Upper lobe of right lung (tissue), 1 donor: ENCODE data around the gene GPHA2. TPM values are rescaled to one million over a fixed set of nuclear protein-coding genes. Genes with fewer than 3 reads are reported as not detected.

ENCODE experiments used
- ATAC-seq: fragments of 200-7000 bp; cut with Tn5 transposase; one replicate; pipeline ENCODE4 v1.9.1; 2020; ENCODE audit warnings: mild to moderate bottlenecking, moderate library complexity
- DNase-seq: peaks from one replicate; pipeline ENCODE4 v3.0.0-alpha.2; 2020
- H3K27ac ChIP-seq: fragments of 200-600 bp; one replicate; pipeline ENCODE4 v1.8.0; 2022
- H3K27me3 ChIP-seq: fragments of 200-600 bp; one replicate; pipeline ENCODE4 v1.8.0; 2022; ENCODE audit warnings: mild to moderate bottlenecking
- H3K36me3 ChIP-seq: fragments of 200-600 bp; one replicate; pipeline ENCODE4 v1.8.0; 2022
- H3K4me1 ChIP-seq: fragments of 200-600 bp; one replicate; pipeline ENCODE4 v1.8.0; 2022
- H3K4me3 ChIP-seq: fragments of 200-600 bp; one replicate; pipeline ENCODE4 v1.8.0; 2022; ENCODE audit warnings: mild to moderate bottlenecking
- H3K9me3 ChIP-seq: fragments of 200-600 bp; one replicate; pipeline ENCODE4 v1.8.0; 2022
- intact Hi-C: fragments of 100-400 bp; cut with DNase I; formaldehyde crosslinking; loops from one replicate; pipeline ENCODE4 v1.11.0; 2022
- total RNA-seq: library from RNA; stranded (reverse); fragmentation: NEBNext Ultra II Directional; extraction: Animal tissue kit (Norgen Biotek cat#: 25700); gene quantifications from one replicate; pipeline ENCODE4 v1.2.1, GENCODE V29; 2021
- TF ChIP-seq, protein P1 (sequence below): fragments of 200-600 bp; IDR thresholded peaks from one replicate; pipeline ENCODE4 v1.8.0; 2022; ENCODE audit warnings: antibody characterized with exemption
- donor health status: DM: no; HTN: yes; CAD: no; lungs with severe emphysema.

The GPHA2 gene
- total RNA-seq, 1 donor from 2014 or later: not detected

DNA sequence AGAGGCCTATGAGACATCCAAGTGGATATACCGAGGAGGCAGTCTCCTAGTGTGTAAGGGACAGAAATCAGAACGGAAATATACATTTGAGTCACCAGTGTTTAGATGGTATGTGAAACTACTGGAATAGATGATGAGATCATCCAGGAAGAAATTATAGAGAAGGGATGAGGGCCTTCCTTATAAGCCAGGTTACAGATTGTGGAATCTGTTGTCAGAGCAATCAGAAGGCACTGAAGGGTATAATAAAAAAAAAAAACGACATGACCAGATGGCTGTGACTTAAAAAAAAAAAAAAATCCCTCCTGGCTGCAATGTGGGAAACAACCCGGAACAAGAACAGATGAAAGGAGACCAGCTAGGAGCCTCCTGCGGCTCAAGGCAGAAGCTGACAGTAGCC lies 33.5 kb upstream of the GPHA2 start:
- ATAC-seq: no peak
- no peaks in the 10 kb centered on the region for H3K36me3 ChIP-seq
- H3K4me1 ChIP-seq: peaks cover 5% of the 10 kb centered on the region
- H3K9me3 ChIP-seq: no peaks in the 10 kb centered on the region
- H3K27me3 ChIP-seq: no peaks in the 10 kb centered on the region
- no peak overlapping the region for H3K27ac ChIP-seq
- TF ChIP-seq, protein P1, sequence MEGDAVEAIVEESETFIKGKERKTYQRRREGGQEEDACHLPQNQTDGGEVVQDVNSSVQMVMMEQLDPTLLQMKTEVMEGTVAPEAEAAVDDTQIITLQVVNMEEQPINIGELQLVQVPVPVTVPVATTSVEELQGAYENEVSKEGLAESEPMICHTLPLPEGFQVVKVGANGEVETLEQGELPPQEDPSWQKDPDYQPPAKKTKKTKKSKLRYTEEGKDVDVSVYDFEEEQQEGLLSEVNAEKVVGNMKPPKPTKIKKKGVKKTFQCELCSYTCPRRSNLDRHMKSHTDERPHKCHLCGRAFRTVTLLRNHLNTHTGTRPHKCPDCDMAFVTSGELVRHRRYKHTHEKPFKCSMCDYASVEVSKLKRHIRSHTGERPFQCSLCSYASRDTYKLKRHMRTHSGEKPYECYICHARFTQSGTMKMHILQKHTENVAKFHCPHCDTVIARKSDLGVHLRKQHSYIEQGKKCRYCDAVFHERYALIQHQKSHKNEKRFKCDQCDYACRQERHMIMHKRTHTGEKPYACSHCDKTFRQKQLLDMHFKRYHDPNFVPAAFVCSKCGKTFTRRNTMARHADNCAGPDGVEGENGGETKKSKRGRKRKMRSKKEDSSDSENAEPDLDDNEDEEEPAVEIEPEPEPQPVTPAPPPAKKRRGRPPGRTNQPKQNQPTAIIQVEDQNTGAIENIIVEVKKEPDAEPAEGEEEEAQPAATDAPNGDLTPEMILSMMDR: no peak
- no peak for DNase-seq
- no peak overlapping the region for H3K4me3 ChIP-seq
- intact Hi-C loops: no loop called here

DNA sequence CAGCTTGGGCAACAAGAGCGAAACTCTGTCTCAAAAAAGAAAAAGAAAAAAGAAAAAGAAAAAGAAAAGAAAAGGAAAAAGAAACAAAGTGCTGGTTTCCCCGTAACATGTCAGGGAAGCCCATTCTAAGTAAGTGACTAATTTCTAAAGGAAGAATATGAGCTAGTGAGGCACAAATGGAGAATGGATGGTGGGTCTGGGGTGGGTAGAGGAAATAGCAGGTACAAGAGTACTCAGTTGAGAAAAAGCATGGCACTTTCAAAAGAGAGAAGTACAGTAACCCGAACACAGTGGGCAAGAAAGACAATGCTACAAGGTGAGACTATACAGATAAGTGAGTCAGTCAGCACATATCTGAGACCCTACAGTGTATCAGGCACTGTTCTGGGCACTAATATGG lies 31.7 kb upstream of the GPHA2 start:
- Histone ChIP-seq H3K4me1 (peaks cover 5% of the 10 kb centered on the region), H3K9me3 (no peaks in the 10 kb centered on the region), H3K27me3 (no peaks in the 10 kb centered on the region), H3K36me3 (no peaks in the 10 kb centered on the region), H3K27ac (no peak overlapping the region), H3K4me3 (no peak overlapping the region)
- ATAC-seq: no peak
- TF ChIP-seq, protein P1: no peak
- DNase-seq: no peak
- intact Hi-C loops: no loop called here

DNA sequence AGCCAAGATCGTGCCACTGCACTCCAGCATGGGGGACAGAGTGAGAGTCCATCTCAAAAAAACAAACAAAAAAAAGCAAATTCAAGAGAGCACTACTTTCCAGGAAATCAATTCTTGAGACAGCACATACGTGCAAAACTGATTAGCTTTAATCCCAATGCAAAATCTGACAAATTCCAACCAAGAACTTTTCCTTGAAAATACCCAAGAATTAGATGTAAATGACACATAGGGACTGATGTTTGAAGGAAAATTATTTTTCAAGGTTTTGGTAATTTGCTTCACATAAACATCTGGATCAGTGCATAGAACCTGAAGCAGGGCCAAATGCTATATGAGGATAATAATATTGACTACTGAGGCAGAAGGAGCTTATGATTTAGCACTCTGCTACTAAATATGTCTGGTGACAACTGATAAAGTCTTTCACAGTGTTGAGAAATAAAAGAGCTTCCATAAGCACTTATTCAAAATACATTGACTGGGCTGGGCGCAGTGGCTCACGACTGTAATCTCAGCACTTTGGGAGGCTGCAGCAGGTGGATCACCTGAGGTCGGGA lies 27.5 kb upstream of the GPHA2 start:
- Histone ChIP-seq H3K4me3 (no peak overlapping the region), H3K36me3 (no peaks in the 10 kb centered on the region), H3K4me1 (no peaks in the 10 kb centered on the region), H3K27me3 (no peaks in the 10 kb centered on the region), H3K9me3 (no peaks in the 10 kb centered on the region), H3K27ac (no peak overlapping the region)
- TF ChIP-seq, protein P1: no peak
- DNase-seq (no peak), ATAC-seq (no peak)
- intact Hi-C loops: no loop called here

DNA sequence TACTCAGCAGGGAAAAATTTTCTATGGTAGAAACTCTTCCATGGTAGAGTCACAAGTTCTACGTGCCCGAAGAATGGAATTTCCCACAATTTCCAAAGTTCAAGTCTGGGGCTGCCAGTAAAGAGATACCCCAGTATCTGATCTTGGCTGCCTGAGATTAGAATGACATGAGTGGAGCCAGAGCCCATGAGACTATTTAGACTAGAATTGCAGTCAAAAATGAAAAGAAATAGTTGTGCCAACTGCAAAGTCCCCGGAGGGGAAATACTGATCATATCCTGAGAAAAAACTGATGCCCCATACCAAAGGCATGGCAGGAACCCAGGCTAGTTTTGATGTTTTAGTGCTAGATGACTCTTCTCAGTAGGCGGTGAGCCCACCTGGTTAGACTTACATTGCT lies 25.0 kb upstream of the GPHA2 start:
- TF ChIP-seq, protein P1: no peak
- no peak for DNase-seq

DNA sequence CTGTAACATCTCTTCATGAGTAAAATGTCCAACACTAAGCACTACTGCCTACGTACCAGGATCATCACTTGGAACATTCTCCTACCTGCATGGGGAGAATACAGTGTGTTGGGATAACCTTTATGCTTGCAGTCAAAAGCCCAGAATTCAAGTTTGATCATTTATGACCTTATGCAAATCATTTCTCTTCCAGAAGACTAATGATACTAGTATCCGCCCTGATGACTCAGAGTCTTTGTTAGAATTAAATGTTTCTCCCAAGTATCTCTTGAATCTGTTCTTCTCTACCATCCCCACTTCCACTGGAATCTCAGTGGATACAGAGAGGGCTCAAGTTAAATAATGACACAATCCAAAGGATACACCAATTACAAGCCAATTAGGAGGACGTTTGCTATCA lies 23.8 kb upstream of the GPHA2 start:
- H3K9me3 ChIP-seq: no peaks in the 10 kb centered on the region
- DNase-seq: no peak
- no peak overlapping the region for H3K27ac ChIP-seq
- no peak overlapping the region for H3K4me3 ChIP-seq
- no peaks in the 10 kb centered on the region for H3K27me3 ChIP-seq
- no peak for ATAC-seq
- peaks cover 6% of the 10 kb centered on the region for H3K4me1 ChIP-seq
- TF ChIP-seq, protein P1: no peak
- no peaks in the 10 kb centered on the region for H3K36me3 ChIP-seq
- intact Hi-C loops: no loop called here

More for the DNA sequence above, 25.0 kb upstream of the GPHA2 start:
- H3K9me3 ChIP-seq: no peaks in the 10 kb centered on the region
- no peaks in the 10 kb centered on the region for H3K4me1 ChIP-seq
- no peak overlapping the region for H3K4me3 ChIP-seq
- no peak for ATAC-seq
- no peaks in the 10 kb centered on the region for H3K27me3 ChIP-seq
- intact Hi-C loops: no loop called here
- H3K36me3 ChIP-seq: no peaks in the 10 kb centered on the region
- no peak overlapping the region for H3K27ac ChIP-seq

DNA sequence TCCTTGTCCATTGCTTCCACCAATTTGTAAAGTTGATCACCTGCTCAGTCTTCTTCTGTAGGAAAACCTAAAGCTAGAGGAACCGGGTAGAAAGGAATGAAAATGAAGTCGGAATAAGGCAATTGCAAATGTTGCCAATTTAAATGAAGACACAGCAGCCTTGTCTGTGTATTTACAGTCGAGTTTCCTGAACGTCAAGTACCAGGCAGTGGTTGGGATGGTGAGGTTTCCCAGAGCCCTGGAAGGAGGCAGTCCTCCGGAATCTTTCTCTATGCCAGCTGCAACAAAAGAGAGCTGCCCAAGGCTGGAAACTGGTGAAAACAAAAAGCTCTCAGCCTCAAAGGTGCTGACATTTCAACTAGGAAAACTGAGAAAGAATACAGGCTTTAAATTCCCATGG lies 18.5 kb upstream of the GPHA2 start:
- intact Hi-C loops: no loop called here
- Histone ChIP-seq H3K9me3 (no peaks in the 10 kb centered on the region), H3K4me1 (peaks cover 12% of the 10 kb centered on the region), H3K27ac (no peak overlapping the region), H3K4me3 (no peak overlapping the region), H3K36me3 (no peaks in the 10 kb centered on the region), H3K27me3 (no peaks in the 10 kb centered on the region)
- TF ChIP-seq, protein P1: no peak
- no peak for ATAC-seq
- no peak for DNase-seq
